ENCODE data around the gene ANKRD65. TPM values are rescaled to one million over a fixed set of nuclear protein-coding genes. Genes with fewer than 3 reads are reported as not detected.

The ANKRD65 gene
- total and polyA plus RNA-seq, 3 donors from 2014 or later, result 10.0 to 14.7 (median 10.4) TPM

DNA sequence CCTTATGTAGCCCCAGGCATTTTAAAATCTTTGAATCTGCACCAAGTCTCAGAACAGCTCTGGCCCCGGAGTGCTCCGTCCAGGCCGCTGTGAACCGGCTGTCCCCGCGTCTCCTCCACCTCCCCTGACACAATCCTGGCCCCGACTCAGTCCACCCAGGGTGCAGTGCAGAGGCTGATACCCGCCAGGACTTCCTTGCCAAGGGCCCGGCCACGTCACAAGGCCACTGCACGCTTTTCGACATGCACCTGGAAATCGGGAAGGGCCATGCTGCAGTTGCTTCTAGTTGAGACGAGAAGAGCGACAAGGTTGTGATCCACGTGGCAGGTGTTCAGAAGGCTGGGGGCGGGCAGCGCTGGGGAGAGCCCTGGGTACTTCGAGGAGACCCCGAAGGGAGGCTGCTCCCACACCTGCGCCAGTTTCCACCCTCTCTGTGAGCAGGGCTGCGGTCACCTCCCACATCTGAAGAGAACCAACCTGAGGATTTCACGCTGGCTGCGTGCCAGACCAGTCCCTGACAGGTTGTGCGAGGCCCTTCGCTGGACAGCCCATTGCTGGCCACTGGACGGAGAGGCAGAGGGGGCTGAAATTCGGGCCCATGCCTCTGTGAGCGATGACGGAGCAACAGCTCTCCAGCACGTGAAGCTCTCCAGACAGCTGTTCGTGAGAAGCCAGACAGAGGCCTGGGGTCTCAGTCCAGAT lies 21.1 kb upstream of the ANKRD65 start:
- H3K27ac ChIP-seq, result no peak overlapping the region
- intact Hi-C loops (cut with DNase I; ENCODE audit: low total_unique reads), result no loop called here
- TF ChIP-seq, protein P1, sequence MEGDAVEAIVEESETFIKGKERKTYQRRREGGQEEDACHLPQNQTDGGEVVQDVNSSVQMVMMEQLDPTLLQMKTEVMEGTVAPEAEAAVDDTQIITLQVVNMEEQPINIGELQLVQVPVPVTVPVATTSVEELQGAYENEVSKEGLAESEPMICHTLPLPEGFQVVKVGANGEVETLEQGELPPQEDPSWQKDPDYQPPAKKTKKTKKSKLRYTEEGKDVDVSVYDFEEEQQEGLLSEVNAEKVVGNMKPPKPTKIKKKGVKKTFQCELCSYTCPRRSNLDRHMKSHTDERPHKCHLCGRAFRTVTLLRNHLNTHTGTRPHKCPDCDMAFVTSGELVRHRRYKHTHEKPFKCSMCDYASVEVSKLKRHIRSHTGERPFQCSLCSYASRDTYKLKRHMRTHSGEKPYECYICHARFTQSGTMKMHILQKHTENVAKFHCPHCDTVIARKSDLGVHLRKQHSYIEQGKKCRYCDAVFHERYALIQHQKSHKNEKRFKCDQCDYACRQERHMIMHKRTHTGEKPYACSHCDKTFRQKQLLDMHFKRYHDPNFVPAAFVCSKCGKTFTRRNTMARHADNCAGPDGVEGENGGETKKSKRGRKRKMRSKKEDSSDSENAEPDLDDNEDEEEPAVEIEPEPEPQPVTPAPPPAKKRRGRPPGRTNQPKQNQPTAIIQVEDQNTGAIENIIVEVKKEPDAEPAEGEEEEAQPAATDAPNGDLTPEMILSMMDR (IDR thresholded peaks at IDR 0.05), result no peak
- TF ChIP-seq POLR2A (IDR thresholded peaks at IDR 0.05), result no peak
- DNase-seq, result no peak
- no peaks in the 10 kb centered on the region for H3K36me3 ChIP-seq (ENCODE audit: low read depth, missing control alignments)
- no peaks in the 10 kb centered on the region for H3K9me3 ChIP-seq
- H3K4me3 ChIP-seq, result no peak overlapping the region
- 65 to 69% methylated on average over 29 to 32 of the region's 32 CpGs for WGBS, 2 donors
- peaks cover 30% of the 10 kb centered on the region for H3K4me1 ChIP-seq
- H3K27me3 ChIP-seq, result no peaks in the 10 kb centered on the region

DNA sequence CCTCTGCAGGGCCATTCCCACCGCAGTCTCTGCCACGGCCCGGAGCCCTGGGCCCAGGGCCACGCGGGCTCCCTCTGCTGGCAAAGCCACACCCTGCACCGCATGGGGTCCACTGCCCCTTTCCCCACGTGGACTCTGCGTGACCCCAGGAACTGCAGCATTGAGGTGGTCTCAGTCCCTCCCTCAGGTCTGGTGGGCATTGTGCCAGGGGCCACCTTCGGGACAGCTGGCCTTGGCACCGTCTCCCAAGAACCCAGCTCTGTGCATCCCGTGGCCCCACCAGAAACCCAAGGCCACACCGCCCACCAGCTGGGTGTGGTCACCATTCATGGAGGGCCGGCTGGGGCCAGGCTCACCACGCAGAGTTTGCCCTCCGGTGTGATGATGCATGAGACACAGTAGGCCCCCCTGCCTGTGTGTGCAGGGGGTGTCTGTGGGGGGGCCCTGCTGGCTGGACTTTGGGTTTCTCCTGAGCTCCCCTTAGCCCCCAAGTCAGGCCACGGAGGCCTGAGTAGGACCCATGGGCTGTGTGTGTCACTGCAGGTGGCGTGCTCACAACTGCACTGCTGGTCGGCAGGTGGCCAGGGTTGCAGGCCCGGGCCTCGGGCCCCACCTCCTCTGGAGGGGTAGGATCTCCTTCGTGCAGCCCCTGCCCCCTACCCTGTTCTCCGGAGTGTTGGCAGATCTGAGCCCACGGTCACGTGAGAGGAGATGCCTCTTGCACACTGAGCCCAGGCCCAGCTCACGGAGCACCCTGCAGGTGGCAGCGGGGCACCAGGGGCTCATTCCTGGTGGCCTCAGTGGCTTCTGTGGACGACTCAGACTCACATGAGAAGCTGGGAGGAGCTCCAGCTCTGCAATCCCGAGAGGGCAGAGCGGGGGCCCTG lies 20.2 kb upstream of the ANKRD65 start:
- peak overlapping the region in 1 of 2 donors; percentile 35 for H3K27ac ChIP-seq
- DNase-seq, result peak; percentile 57
- H3K9me3 ChIP-seq, result no peaks in the 10 kb centered on the region
- TF ChIP-seq POLR2A (IDR thresholded peaks at IDR 0.05), result no peak
- TF ChIP-seq, protein P1 (IDR thresholded peaks at IDR 0.05), result peak; percentile 58 to 92 (median 82)
- 41 to 47% methylated on average over 6 to 29 of the region's 29 CpGs for WGBS, 2 donors
- H3K36me3 ChIP-seq (ENCODE audit: low read depth, missing control alignments), result no peaks in the 10 kb centered on the region
- H3K27me3 ChIP-seq, result no peaks in the 10 kb centered on the region
- peaks cover 40% of the 10 kb centered on the region for H3K4me1 ChIP-seq
- intact Hi-C loops (cut with DNase I; ENCODE audit: low total_unique reads), result no loop called here
- H3K4me3 ChIP-seq, result no peak overlapping the region

DNA sequence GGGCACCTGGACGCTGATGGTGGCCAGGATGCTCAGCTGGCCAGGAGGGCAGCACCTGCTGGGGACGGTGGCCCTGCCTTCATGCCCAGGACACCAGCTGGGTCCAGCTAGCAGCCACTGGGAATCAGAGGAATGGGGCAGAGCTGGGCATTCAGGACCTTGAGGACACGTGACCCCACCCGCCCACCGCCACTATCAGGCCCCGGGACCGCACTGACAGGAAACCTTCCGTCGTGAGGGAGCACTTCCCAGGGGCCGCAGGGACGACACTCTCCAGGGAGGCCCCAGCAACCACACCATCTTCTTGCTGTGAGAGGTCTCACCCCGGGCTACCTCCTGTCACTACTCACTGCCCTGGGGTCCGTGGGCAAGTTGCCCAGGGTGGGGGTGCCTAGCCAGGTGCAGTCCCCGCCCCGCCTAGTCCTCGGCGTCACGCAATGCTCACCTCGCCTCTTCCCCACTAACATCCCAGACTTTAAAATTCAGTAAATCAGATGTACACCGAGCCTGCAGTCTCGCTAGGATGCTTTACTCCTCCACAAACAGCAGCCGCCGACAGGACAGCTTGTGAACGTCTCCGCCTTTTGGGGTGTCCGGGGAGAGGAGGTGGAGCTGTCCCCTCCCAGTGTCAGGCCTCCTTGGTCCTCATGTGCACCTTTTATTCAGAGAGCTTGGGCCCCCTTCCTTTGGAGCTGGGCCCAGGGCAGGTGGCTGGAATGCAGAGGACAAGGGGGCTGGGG lies 19.4 kb upstream of the ANKRD65 start:
- WGBS, 2 donors, result 70 to 77% methylated on average over 20 to 25 of the region's 26 CpGs
- Histone ChIP-seq H3K9me3 (no peaks in the 10 kb centered on the region), H3K36me3 (ENCODE audit: low read depth, missing control alignments) (no peaks in the 10 kb centered on the region), H3K27ac (peak overlapping the region in 1 of 2 donors; percentile 35), H3K27me3 (no peaks in the 10 kb centered on the region), H3K4me1 (peaks cover 43% of the 10 kb centered on the region), H3K4me3 (no peak overlapping the region)
- TF ChIP-seq POLR2A (IDR thresholded peaks at IDR 0.05), result no peak
- TF ChIP-seq, protein P1 (IDR thresholded peaks at IDR 0.05), result no peak
- intact Hi-C loops (cut with DNase I; ENCODE audit: low total_unique reads), result no loop called here
- no peak for DNase-seq

DNA sequence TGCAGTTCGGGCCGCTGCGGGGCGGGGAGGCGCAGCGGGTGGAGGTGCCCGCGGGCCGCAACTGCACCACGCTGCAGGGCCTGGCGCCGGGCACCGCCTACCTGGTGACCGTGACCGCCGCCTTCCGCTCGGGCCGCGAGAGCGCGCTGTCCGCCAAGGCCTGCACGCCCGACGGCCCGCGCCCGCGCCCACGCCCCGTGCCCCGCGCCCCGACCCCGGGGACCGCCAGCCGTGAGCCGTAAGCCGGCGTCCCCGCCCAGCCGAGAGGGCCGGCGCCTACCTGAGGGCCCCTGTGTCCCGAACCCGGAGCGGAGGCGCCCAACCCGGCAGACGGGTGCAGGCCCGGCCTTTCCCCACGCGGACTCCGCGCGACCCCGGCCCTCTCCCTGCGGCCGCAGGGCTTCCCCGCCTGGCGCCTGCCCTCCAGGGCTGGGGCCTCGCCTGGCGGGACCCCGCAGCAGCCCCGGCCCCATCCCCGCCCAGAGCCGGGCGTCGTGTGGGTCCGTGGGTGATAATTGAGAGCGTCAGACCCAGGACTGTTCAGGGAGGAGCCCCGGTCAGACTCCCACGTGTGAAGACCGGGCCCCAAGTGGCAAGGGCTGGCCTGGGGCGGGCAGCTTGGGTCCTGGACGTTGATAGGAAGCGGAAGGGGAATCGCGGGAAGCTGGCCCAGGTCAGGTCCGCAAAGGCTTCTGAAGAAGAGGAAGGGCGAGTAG lies 18.6 kb upstream of the ANKRD65 start:
- TF ChIP-seq, protein P1 (IDR thresholded peaks at IDR 0.05), result no peak
- TF ChIP-seq POLR2A (IDR thresholded peaks at IDR 0.05), result no peak
- WGBS, 2 donors, result 62 to 78% methylated on average over 9 to 77 of the region's 82 CpGs
- Histone ChIP-seq H3K9me3 (no peaks in the 10 kb centered on the region), H3K27ac (no peak overlapping the region), H3K4me3 (no peak overlapping the region), H3K4me1 (peaks cover 50% of the 10 kb centered on the region), H3K27me3 (no peaks in the 10 kb centered on the region), H3K36me3 (ENCODE audit: low read depth, missing control alignments) (no peaks in the 10 kb centered on the region)
- DNase-seq, result no peak
- intact Hi-C loops (cut with DNase I; ENCODE audit: low total_unique reads), result no loop called here
